AG09309 (cell line): ENCODE measurements around the gene PKN3.

Source experiments
- DNase-seq: peaks from one replicate; pipeline ENCODE4 v3.0.0-alpha.2; 2010; ENCODE audit warnings: low read depth
- H3K4me3 ChIP-seq: 2 replicates; pipeline ENCODE4 v1.5.1; 2011; ENCODE audit warnings: mild to moderate bottlenecking, low read depth, low read length, moderate library complexity; ENCODE audit not compliant: control insufficient read depth
- TF ChIP-seq, protein P1 (sequence below): IDR thresholded peaks from 2 replicates; pipeline ENCODE4 v1.5.1; 2011; ENCODE audit warnings: mild to moderate bottlenecking, low read depth, low read length, inconsistent platforms; ENCODE audit not compliant: insufficient read depth, control insufficient read depth; ENCODE audit errors: missing control alignments

The PKN3 gene

DNA sequence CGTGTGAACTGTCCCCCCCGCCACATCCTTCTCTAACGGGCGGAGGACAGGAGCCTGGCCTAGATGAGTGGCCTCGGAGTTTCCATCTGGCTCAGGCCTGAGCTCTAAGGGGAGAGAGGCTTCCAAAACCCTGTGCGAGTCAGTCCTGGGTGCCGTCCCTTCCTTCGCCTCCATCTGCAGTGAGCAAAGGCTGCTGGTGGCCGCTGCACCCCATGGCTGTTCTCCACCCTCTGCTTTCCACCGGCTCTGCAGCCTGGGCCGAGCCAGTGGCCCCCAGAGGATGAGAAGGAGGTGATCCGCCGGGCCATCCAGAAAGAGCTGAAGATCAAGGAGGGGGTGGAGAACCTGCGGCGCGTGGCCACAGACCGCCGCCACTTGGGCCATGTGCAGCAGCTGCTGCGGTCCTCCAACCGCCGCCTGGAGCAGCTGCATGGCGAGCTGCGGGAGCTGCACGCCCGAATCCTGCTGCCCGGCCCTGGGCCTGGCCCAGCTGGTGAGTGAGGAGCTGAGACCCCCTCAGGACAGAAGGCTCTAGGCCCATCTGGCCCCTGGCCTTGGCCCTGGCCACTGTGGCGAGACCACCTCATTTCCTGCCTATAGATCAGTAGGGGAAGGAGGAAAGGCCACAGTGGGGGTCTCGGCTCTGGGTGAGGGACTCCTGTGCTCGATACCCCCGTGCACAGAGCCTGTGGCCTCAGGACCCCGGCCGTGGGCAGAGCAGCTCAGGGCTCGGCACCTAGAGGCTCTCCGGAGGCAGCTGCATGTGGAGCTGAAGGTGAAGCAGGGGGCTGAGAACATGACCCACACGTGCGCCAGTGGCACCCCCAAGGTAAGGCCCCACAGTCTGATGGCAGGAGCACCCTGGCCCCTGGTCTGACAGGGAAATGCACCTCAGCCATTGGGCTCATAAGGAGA, 3.0 kb downstream of the PKN3 start:
- no peak for DNase-seq
- H3K4me3 ChIP-seq: no peak overlapping the region
- TF ChIP-seq, protein P1, sequence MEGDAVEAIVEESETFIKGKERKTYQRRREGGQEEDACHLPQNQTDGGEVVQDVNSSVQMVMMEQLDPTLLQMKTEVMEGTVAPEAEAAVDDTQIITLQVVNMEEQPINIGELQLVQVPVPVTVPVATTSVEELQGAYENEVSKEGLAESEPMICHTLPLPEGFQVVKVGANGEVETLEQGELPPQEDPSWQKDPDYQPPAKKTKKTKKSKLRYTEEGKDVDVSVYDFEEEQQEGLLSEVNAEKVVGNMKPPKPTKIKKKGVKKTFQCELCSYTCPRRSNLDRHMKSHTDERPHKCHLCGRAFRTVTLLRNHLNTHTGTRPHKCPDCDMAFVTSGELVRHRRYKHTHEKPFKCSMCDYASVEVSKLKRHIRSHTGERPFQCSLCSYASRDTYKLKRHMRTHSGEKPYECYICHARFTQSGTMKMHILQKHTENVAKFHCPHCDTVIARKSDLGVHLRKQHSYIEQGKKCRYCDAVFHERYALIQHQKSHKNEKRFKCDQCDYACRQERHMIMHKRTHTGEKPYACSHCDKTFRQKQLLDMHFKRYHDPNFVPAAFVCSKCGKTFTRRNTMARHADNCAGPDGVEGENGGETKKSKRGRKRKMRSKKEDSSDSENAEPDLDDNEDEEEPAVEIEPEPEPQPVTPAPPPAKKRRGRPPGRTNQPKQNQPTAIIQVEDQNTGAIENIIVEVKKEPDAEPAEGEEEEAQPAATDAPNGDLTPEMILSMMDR: no peak

DNA sequence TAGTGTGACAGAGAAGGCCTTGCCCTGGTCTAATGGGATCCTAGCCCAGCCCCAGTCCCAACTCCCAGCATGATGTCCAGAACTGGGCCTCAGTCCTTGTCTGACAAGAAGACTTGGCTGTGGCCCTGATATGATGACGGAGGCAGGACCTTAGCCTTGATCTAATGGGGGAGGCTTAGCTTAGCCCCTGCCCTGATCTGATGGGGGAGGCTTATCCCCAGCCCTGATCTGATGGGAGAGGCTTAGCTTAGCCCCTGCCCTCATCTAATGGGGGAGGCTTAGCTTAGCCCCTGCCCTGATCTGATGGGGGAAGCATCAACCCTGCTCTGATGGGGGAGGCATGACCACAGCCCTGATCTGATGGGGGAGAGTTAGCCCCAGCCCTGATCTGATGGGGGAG, 3.7 kb downstream of the PKN3 start:
- DNase-seq: no peak

DNA sequence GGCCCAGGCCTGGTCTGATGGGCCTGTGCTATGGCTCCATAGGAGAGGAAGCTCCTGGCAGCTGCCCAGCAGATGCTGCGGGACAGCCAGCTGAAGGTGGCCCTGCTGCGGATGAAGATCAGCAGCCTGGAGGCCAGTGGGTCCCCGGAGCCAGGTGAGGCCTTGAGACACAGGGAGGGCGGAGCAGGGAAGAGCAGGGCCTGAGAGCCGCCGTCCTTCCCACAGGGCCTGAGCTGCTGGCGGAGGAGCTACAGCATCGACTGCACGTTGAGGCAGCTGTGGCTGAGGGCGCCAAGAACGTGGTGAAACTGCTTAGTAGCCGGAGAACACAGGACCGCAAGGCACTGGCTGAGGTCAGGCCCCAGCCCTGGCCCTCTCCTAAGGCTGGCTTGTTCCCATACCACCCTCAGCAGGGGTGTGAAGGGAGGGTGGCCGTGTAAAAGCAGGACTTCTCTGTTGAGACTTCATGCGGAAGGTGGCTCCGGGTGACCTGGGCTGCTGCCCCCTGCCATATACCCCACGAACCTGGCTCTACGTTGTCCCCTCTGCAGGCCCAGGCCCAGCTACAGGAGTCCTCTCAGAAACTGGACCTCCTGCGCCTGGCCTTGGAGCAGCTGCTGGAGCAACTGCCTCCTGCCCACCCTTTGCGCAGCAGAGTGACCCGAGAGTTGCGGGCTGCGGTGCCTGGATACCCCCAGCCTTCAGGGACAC, 4.5 kb downstream of the PKN3 start:
- no peak for DNase-seq
- H3K4me3 ChIP-seq: no peak overlapping the region
- TF ChIP-seq, protein P1: no peak

More for the DNA sequence above, 3.7 kb downstream of the PKN3 start:
- no peak overlapping the region for H3K4me3 ChIP-seq
- TF ChIP-seq, protein P1: no peak

DNA sequence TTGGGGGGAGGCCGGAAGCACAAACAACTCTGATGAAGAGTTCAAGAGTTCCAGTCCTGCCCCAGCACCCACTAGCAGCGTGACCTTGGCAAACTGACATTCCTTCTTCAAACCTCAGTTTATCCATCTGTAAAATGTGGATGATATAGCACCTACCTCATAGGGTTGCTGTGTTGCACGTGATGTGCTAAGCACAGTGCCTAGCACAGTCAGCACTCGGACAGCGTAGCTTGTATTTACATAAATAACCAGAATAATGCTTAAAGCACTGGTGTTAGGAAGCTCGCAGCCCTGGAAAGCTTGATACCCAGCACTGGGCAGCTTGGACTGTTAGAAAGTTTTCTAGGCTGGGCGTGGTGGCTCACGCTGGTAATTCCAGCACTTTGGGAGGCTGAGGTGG, 5.1 kb downstream of the PKN3 start:
- no peak for DNase-seq
- no peak overlapping the region for H3K4me3 ChIP-seq
- TF ChIP-seq, protein P1: no peak

DNA sequence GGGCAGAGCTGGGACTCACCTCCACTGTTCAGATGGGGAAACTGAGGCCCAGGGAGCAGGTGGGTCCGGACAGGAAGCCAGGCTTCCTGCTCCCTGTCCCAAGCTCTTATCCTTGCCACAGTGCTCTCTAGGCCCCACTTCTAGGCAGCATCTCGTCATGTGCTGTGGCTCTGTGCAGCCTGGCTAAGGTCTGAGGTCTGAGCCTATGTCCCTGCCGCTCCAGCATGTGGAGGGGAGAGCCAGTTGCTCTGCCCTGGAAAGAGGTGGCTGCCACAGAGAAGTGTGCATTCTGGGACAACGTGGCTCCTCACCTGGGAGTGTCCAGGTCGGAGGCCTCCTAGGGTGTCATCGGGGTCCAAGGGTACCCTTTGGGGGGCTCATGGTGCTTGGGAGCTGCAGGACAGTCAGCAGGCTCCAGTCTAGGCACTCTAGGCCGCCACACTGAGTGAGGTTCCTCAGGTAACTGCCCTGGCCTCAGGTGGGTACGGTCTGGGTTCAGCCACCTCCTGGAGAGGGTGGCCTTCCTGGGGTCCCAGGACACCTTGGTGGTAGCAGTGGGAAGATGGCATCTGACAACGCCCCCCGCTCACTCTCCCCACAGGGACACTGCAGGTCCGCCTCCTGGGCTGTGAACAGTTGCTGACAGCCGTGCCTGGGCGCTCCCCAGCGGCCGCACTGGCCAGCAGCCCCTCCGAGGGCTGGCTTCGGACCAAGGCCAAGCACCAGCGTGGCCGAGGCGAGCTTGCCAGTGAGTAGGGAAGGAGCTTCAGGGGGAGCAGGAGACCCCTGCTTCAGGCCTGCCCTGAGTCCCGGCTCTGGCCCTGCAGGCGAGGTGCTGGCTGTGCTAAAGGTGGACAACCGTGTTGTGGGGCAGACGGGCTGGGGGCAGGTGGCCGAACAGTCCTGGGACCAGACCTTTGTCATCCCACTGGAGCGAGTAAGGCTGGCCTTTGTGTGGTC, 10.4 kb downstream of the PKN3 start:
- H3K4me3 ChIP-seq: no peak overlapping the region
- DNase-seq: no peak
- TF ChIP-seq, protein P1: no peak

DNA sequence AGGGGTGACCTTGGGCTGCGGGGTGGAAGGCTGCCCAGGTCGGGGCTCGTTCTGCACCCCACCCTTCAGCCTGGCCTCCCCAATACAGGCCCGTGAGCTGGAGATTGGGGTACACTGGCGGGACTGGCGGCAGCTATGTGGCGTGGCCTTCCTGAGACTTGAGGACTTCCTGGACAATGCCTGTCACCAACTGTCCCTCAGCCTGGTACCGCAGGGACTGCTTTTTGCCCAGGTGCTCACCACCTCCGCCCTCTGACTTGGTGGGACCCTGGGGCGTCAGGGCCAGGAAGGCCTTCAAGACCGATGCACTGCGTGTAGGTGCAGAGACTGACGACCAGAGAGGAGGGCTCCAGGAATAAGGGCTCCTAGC, 11.1 kb downstream of the PKN3 start:
- no peak for DNase-seq
- no peak overlapping the region for H3K4me3 ChIP-seq
- TF ChIP-seq, protein P1: no peak
